AG04450 (cell line): ENCODE data around the gene KCNS3. TPM values are rescaled to one million over a fixed set of nuclear protein-coding genes. Genes with fewer than 3 reads are reported as not detected.

ENCODE experiments used
- CTCF ChIA-PET: fragments of 300-600, 350-600 bp; formaldehyde crosslinking; extraction: SDS; loops from one replicate; lab custom pipeline; 2022; ENCODE audit warnings: antibody characterized with exemption, inconsistent platforms; lab: Charles Lee
- POLR2A ChIA-PET: fragments of 350-600 bp; formaldehyde crosslinking; extraction: SDS; loops from one replicate; lab custom pipeline; 2021; ENCODE audit warnings: antibody characterized with exemption, inconsistent platforms; lab: Yijun Ruan, JAX
- DNase-seq: peaks from one replicate; pipeline ENCODE4 v3.0.0-alpha.2; 2011; ENCODE audit warnings: low read depth, low spot score
- H3K27ac ChIP-seq: one replicate; pipeline ENCODE4 v1.5.1; 2012; ENCODE audit warnings: low read depth, low read length, control low read depth
- H3K27me3 ChIP-seq: one replicate; pipeline ENCODE4 v1.6.0; 2012; ENCODE audit warnings: low read length; ENCODE audit not compliant: control insufficient read depth, insufficient read depth
- H3K4me3 ChIP-seq: 2 replicates; pipeline ENCODE4 v1.5.1; 2011; ENCODE audit warnings: mild to moderate bottlenecking, low read depth, low read length, control low read depth
- H3K9me3 ChIP-seq: 2 replicates; pipeline ENCODE4 v1.5.1; 2012; ENCODE audit warnings: low read length; ENCODE audit not compliant: control insufficient read depth, insufficient read depth
- CTCF ChIP-seq: IDR thresholded peaks from 2 replicates; pipeline ENCODE4 v1.5.1; 2011; ENCODE audit warnings: low read depth, low read length, control low read depth, inconsistent platforms
- polyA plus RNA-seq: library from polyadenylated mRNA; depleted of rRNA; stranded (reverse); fragments of >200 nt; gene quantifications from 2 replicates; pipeline ENCODE4 v1.2.3, GENCODE V29; 2011

The KCNS3 gene
- polyA plus RNA-seq, 1 experiment, result 0.46 TPM

- Histone ChIP-seq H3K27me3 (no peaks in the 10 kb centered on the region), H3K4me3 (no peak overlapping the region), H3K27ac (no peak overlapping the region), H3K9me3 (no peaks in the 10 kb centered on the region)
- ChIA-PET POLR2A (no interaction called here), CTCF (no interaction called here)
- TF ChIP-seq CTCF, result no peak
- peak; percentile 43 for DNase-seq
Measured at GRCh38 chr2:17969661-17970060, 91.2 kb downstream of the KCNS3 start.

GRCh38 chr2:17971531-17972125, 93.2 kb downstream of the KCNS3 start:
- no peak for DNase-seq
- H3K27me3 ChIP-seq, result no peaks in the 10 kb centered on the region
- no peak overlapping the region for H3K4me3 ChIP-seq
- ChIA-PET POLR2A (no interaction called here), CTCF (interaction anchor here (1.4 kb wide), 1 partner anchor 179 kb away, joined by 3 read pairs; no protein-coding TSS in a partner anchor)
- H3K27ac ChIP-seq, result no peak overlapping the region
- TF ChIP-seq CTCF, result no peak
- H3K9me3 ChIP-seq, result no peaks in the 10 kb centered on the region

- no peak for TF ChIP-seq CTCF
- ChIA-PET CTCF (no interaction called here), POLR2A (no interaction called here)
- Histone ChIP-seq H3K4me3 (no peak overlapping the region), H3K27me3 (no peaks in the 10 kb centered on the region), H3K9me3 (no peaks in the 10 kb centered on the region), H3K27ac (no peak overlapping the region)
- DNase-seq, result no peak
Measured at GRCh38 chr2:17972991-17973390, 94.5 kb downstream of the KCNS3 start.

DNA sequence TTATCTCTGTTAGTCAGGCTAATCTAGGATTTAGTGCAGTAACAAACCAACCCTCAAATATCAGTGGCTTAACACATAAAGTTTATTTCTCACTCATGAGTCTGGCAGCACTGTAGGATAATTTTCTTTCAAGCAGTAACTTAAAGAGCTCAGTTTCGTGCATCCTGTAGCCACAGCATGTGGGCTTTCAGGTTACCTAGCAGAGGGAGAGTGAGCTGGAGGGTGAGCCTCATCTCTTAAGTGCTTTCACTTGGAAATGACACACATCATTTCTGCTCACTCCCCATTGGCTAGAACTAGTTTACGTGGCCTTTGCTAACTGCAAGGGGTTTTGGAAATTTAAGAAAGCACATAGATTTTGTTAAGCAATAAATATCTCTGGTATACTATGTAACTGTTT, 96.9 kb downstream of the KCNS3 start:
- H3K4me3 ChIP-seq, result no peak overlapping the region
- CTCF ChIA-PET, result no interaction called here
- no peak for TF ChIP-seq CTCF

DNA sequence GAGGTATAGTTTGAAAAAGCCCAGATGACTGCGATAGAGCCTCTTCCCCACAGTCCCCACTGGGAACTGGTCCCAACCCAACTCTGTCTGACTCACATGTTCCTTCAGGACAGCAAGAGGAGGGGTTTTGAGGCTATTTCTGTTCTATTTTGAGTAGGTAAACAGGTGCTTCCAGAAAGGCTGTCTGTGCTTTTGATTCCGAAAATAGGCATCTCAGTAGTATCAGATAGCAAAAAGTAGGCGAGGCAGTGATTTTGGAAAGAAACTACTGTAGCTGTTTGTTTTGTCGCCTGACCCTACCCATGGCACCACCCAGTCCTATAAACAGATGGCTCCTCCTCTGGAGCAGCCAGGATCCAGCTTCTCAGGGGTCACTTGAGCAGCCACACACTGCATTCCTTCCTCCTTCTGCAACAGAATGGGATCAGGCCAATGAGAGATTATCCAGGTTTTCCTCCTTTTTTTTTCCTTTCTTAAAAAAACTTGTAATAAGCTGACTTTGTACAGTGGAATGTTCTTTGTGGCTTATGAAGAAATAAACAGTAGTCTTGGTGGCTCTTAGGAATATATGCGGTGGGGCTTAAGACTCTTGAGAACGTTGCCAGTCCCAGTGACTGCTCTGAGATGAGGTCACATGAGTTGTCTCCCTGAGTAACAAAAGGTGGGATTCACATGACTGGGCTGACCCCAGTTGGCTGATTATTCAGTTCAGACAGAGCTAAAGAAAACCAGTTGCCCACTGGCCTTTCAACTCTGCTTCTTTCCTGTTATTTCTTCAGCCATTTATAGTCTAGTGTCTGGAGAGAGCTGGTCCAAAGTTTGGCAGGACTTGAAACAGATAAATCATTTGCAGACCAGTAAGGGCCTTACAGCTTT, 98.6 kb downstream of the KCNS3 start:
- Histone ChIP-seq H3K27me3 (no peaks in the 10 kb centered on the region), H3K9me3 (no peaks in the 10 kb centered on the region), H3K27ac (peak overlapping the region; percentile 88), H3K4me3 (peak overlapping the region; percentile 29)
- POLR2A ChIA-PET, result interaction anchor here (1.4 kb wide), 1 partner anchor 143 kb away, joined by 4 read pairs; no protein-coding TSS in a partner anchor
- peak; percentile 95 for DNase-seq
- no peak; the same call in 1 of the 2 replicates for TF ChIP-seq CTCF
- CTCF ChIA-PET, result interaction anchor here (1.5 kb wide), 1 partner anchor 173 kb away, joined by 4 read pairs; no protein-coding TSS in a partner anchor

More for the DNA sequence above, 96.9 kb downstream of the KCNS3 start:
- H3K27ac ChIP-seq, result no peak overlapping the region
- no peaks in the 10 kb centered on the region for H3K27me3 ChIP-seq
- H3K9me3 ChIP-seq, result no peaks in the 10 kb centered on the region
- DNase-seq, result no peak
- POLR2A ChIA-PET, result no interaction called here
